HepG2 (cell line): ENCODE results near the gene GRIN2C. TPM values are rescaled to one million over a fixed set of nuclear protein-coding genes. Genes with fewer than 3 reads are reported as not detected.

Source experiments
- ATAC-seq: fragments of 200-7000 bp; cut with Tn5 transposase; 3 replicates; pipeline ENCODE4 v1.9.1; 2020; ENCODE audit warnings: mild to moderate bottlenecking, moderate library complexity
- BruUV-seq: library from RNA; stranded (reverse); fragments of 400-500 nt; replicated peaks from 2 replicates; lab custom pipeline; 2021; lab: Mats Ljungman, UMichigan
- CTCF ChIA-PET: fragments of 300-600 bp; formaldehyde crosslinking; extraction: SDS; loops from one replicate; lab custom pipeline; 2021; ENCODE audit warnings: low total read pairs, inconsistent platforms, low intra/inter-chr PET ratio; lab: Yijun Ruan, JAX
- POLR2A ChIA-PET: fragments of 350-600 bp; sonication (Branson Sonifier 250); formaldehyde crosslinking; loops from one replicate; lab custom pipeline; 2020; ENCODE audit warnings: antibody characterized with exemption, inconsistent platforms; lab: Yijun Ruan, JAX
- DNase-seq: peaks from one replicate; pipeline ENCODE4 v3.0.0-alpha.2; 2015; ENCODE audit warnings: low spot score
- FAIRE-seq: peaks from 3 replicates; lab custom pipeline; 2011; peaks lifted over from hg19 to GRCh38; lab: Jason Lieb, UNC
- H2AFZ ChIP-seq: one replicate; pipeline ENCODE4 v1.6.1; 2011; ENCODE audit warnings: low read length, inconsistent platforms
- H3K27ac ChIP-seq: fragments of 300-600 bp; 3 replicates; pipeline ENCODE4 v1.8.0; 2011; ENCODE audit warnings: mixed run types, mild to moderate bottlenecking, mixed read lengths, low read length, inconsistent platforms; ENCODE audit not compliant: insufficient read depth; ENCODE audit errors: extremely low read length
- H3K27me3 ChIP-seq, 2 experiments: fragments of 200-600 bp in 1 of 2; 2 replicates in 1 of 2; 3 replicates in 1 of 2; pipeline versions ENCODE4 v1.6.0 to v1.8.0; 2011; ENCODE audit warnings: low read length in 2 of 2, mild to moderate bottlenecking in 2 of 2, moderate library complexity in 2 of 2, inconsistent platforms in 1 of 2; ENCODE audit not compliant: insufficient read depth in 2 of 2, control insufficient read depth in 1 of 2
- H3K36me3 ChIP-seq, 2 experiments: fragments of 200-600 bp in 1 of 2; replicated peaks in 1 of 2; 2 replicates in 1 of 2; 3 replicates in 1 of 2; pipeline versions ENCODE4 v1.5.1 to v1.8.0; 2011; ENCODE audit warnings: low read length in 2 of 2, inconsistent platforms in 1 of 2; ENCODE audit not compliant: insufficient read depth in 2 of 2, control insufficient read depth in 1 of 2
- H3K4me1 ChIP-seq: 2 replicates; pipeline ENCODE4 v1.5.1; 2012; ENCODE audit warnings: low read length, inconsistent platforms; ENCODE audit not compliant: insufficient read depth
- H3K4me2 ChIP-seq: 2 replicates; pipeline ENCODE4 v1.6.0; 2011; ENCODE audit warnings: low read depth, low read length, inconsistent platforms
- H3K4me3 ChIP-seq, 3 experiments: fragments of 200-600 bp in 1 of 3; sonication (generic), shearing (Covaris generic) in 1 of 3; replicated peaks in 1 of 3; 2 replicates each; pipeline ENCODE4 v1.5.1; 2011 to 2016; ENCODE audit warnings: low read length in 3 of 3, inconsistent platforms in 2 of 3, low read depth in 2 of 3, mild to moderate bottlenecking in 2 of 3, control low read depth in 1 of 3, mixed read lengths in 1 of 3; ENCODE audit not compliant: insufficient read depth in 1 of 3
- H3K79me2 ChIP-seq: one replicate; pipeline ENCODE4 v1.6.1; 2011; ENCODE audit warnings: low read length, inconsistent platforms; ENCODE audit not compliant: insufficient read depth
- H3K9ac ChIP-seq: 2 replicates; pipeline ENCODE4 v1.6.0; 2011; ENCODE audit warnings: mild to moderate bottlenecking, low read depth, low read length, inconsistent platforms; ENCODE audit not compliant: insufficient read depth
- H3K9me3 ChIP-seq: 2 replicates; pipeline ENCODE4 v1.5.1; 2012; ENCODE audit warnings: mild to moderate bottlenecking, low read length
- H4K20me1 ChIP-seq: 2 replicates; pipeline ENCODE4 v1.6.0; 2011; ENCODE audit warnings: inconsistent platforms, mild to moderate bottlenecking, low read length, moderate library complexity; ENCODE audit not compliant: insufficient read depth
- CENPX ChIP-seq: sonication (generic); formaldehyde crosslinking; IDR thresholded peaks from 2 replicates; pipeline ENCODE4 v1.9.0; 2021; ENCODE audit warnings: mild to moderate bottlenecking, missing genetic modification reagents, moderate library complexity
- USF2 ChIP-seq, 2 experiments: sonication (generic) in 1 of 2; formaldehyde crosslinking in 1 of 2; IDR thresholded peaks; 2 replicates each; pipeline versions ENCODE4 v1.5.1 to v1.6.1; 2011 to 2020; ENCODE audit warnings: borderline replicate concordance in 1 of 2, low read depth in 1 of 2, low read length in 1 of 2, mild to moderate bottlenecking in 1 of 2, missing genetic modification reagents in 1 of 2, moderate library complexity in 1 of 2
- YEATS2 ChIP-seq: sonication (generic); formaldehyde crosslinking; IDR thresholded peaks from 2 replicates; pipeline ENCODE4 v1.4.0; 2020; ENCODE audit warnings: missing genetic modification reagents, borderline replicate concordance
- ZNF674 ChIP-seq: sonication (generic); formaldehyde crosslinking; IDR thresholded peaks from 2 replicates; pipeline ENCODE4 v1.5.0; 2020; ENCODE audit warnings: low read depth, mild to moderate bottlenecking, missing genetic modification reagents
- WGBS: methylation state at CpG from one replicate; pipeline ENCODE4 v1.1.6; 2017; ENCODE audit warnings: low lambda C conversion rate; 5-methylcytosine and 5-hydroxymethylcytosine counted together
- in situ Hi-C: cut with HindIII; loops from 2 replicates; pipeline ENCODE4 v1.10.0; 2017; ENCODE audit warnings: low pct_unique_long_range_greater_than_20kb; ENCODE audit not compliant: extremely low pct_ligation_motif_present
- intact Hi-C: fragments of 100-400 bp; cut with micrococcal nuclease; formaldehyde crosslinking; loops from one replicate; pipeline ENCODE4 v1.10.0; 2022; ENCODE audit not compliant: unreplicated experiment
- polyA plus RNA-seq, 8 experiments: library from polyadenylated mRNA; depleted of rRNA in 3 of 8; stranded (reverse) in 7 of 8; unstranded in 1 of 8; fragments of >200 nt; fragmentation: Illumina TruSeq in 4 of 8; extraction: Trizol in 4 of 8; gene quantifications; 2 replicates each; pipeline versions ENCODE4 v1.2.1 to v1.2.3, GENCODE V29; 2011 to 2016; ENCODE audit warnings: low read depth in 4 of 8, missing spikeins in 1 of 8, mixed read lengths in 1 of 8; ENCODE audit not compliant: insufficient read depth in 1 of 8
- total RNA-seq, 5 experiments: library from RNA; depleted of rRNA; stranded (reverse); fragments of >200 nt; fragmentation: Illumina TruSeq; extraction: Trizol; gene quantifications; 2 replicates each; pipeline ENCODE4 v1.2.3, GENCODE V29; 2016; ENCODE audit warnings: low read depth in 1 of 5

GRIN2C gene
- total and polyA plus RNA-seq, 2 of the 13 experiments (the other 11 are each of a cell fraction or from before 2014, with no cell fraction given): 0.03 to 0.11 TPM

- no peak for FAIRE-seq
- no TSS peak for BruUV-seq
These were observed 36.7 kb downstream of the GRIN2C start for GRCh38 chr17:74822939-74823367.

GRCh38 chr17:74822335-74822938, 37.2 kb downstream of the GRIN2C start:
- Histone ChIP-seq H2AFZ (no peak overlapping the region), H4K20me1 (no peaks in the 10 kb centered on the region), H3K79me2 (no peaks in the 10 kb centered on the region), H3K9me3 (no peaks in the 10 kb centered on the region), H3K27me3 (no peaks in the 10 kb centered on the region), H3K4me1 (no peaks in the 10 kb centered on the region), H3K4me3 (no peak overlapping the region), H3K36me3 (peaks cover 2 to 6% of the 10 kb centered on the region in 2 experiments; a peak in 2 of 5 replicates), H3K4me2 (no peak overlapping the region), H3K9ac (no peak overlapping the region)
- in situ Hi-C loops: no loop called here
- no peak for FAIRE-seq
- ChIA-PET POLR2A (no interaction called here), CTCF (no interaction called here)
- no peak for ATAC-seq
- WGBS: 88% methylated on average over 15 of the region's 15 CpGs
- intact Hi-C loops: no loop called here
- BruUV-seq: no TSS peak
- TF ChIP-seq YEATS2: no peak
- no peak for TF ChIP-seq USF2 (IDR thresholded peaks at IDR 0.05; ENCODE audit: low read depth, low read length)
- TF ChIP-seq USF2 (CRISPR knock-in tag; IDR thresholded peaks at IDR 0.05; ENCODE audit: borderline replicate concordance): no peak
- TF ChIP-seq, all 625 proteins: peak for 0
- no peak for DNase-seq
- no peak overlapping the region for H3K27ac ChIP-seq

More at GRCh38 chr17:74822939-74823367, 36.7 kb downstream of the GRIN2C start:
- ChIA-PET POLR2A (no interaction called here), CTCF (no interaction called here)
- no peak overlapping the region for H3K27ac ChIP-seq
- H3K9ac ChIP-seq: no peak overlapping the region
- in situ Hi-C loops: no loop called here
- peaks cover 2 to 5% of the 10 kb centered on the region in 2 experiments; a peak in 2 of 5 replicates for H3K36me3 ChIP-seq
- intact Hi-C loops: no loop called here
- no peaks in the 10 kb centered on the region for H3K79me2 ChIP-seq
- no peaks in the 10 kb centered on the region for H3K27me3 ChIP-seq
- H3K4me3 ChIP-seq: no peak overlapping the region
- DNase-seq: no peak
- H3K4me2 ChIP-seq: no peak overlapping the region
- no peaks in the 10 kb centered on the region for H4K20me1 ChIP-seq
- WGBS: 97% methylated on average over 12 of the region's 12 CpGs
- no peaks in the 10 kb centered on the region for H3K9me3 ChIP-seq
- TF ChIP-seq ZNF674 (CRISPR knock-in tag) (no peak), CENPX (CRISPR knock-in tag) (no peak)
- no peaks in the 10 kb centered on the region for H3K4me1 ChIP-seq
- H2AFZ ChIP-seq: no peak overlapping the region
- ATAC-seq: no peak
